ENCODE results near the gene ASB1.

DNA sequence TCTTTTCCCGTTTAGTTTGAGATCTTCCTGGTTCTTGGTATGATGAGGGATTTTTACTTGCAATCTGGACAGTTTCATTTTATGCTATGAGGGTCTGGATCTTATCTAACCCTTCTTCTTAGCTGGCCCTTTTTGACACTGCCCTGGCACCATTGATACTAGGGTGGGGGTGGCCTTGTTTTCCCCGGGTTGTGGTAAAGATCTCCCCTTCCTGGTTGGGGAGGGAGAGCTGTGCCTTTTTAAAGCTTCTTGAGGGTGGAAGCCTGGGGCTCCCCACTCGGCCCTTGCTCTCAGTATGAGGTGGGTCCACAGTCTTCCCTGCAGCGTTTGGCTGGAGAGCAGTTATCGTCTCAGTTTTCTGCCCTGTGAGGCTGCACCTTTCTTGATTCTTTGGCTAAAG lies 66.1 kb downstream of the ASB1 start:
- no peak for TF ChIP-seq HOXA7 (CRISPR knock-in tag; IDR thresholded peaks at IDR 0.05; ENCODE audit: borderline replicate concordance)
- TF ChIP-seq, protein P1, sequence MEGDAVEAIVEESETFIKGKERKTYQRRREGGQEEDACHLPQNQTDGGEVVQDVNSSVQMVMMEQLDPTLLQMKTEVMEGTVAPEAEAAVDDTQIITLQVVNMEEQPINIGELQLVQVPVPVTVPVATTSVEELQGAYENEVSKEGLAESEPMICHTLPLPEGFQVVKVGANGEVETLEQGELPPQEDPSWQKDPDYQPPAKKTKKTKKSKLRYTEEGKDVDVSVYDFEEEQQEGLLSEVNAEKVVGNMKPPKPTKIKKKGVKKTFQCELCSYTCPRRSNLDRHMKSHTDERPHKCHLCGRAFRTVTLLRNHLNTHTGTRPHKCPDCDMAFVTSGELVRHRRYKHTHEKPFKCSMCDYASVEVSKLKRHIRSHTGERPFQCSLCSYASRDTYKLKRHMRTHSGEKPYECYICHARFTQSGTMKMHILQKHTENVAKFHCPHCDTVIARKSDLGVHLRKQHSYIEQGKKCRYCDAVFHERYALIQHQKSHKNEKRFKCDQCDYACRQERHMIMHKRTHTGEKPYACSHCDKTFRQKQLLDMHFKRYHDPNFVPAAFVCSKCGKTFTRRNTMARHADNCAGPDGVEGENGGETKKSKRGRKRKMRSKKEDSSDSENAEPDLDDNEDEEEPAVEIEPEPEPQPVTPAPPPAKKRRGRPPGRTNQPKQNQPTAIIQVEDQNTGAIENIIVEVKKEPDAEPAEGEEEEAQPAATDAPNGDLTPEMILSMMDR (tag by site-specific recombination; IDR thresholded peaks at IDR 0.05), result no peak
- no peak for TF ChIP-seq ELK4 (IDR thresholded peaks at IDR 0.05; ENCODE audit: borderline replicate concordance, low read depth, low read length)
- no peak for TF ChIP-seq ZNF398 (tag by site-specific recombination; IDR thresholded peaks at IDR 0.05)
- no peak for TF ChIP-seq ZBTB1 (tag by site-specific recombination; IDR thresholded peaks at IDR 0.05)

All from HEK293 (cell line).